LNCaP clone FGC (cell line): Measurements from ENCODE around the gene MAGI2.

Experiments
- DNase-seq: peaks from one replicate; pipeline ENCODE4 v3.0.0-alpha.2; 2011; ENCODE audit warnings: low read depth
- H3K4me3 ChIP-seq: 2 replicates; pipeline ENCODE4 v1.5.1; 2011; ENCODE audit warnings: mild to moderate bottlenecking, low read depth, low read length, control low read depth
- TF ChIP-seq, protein P1 (sequence below): IDR thresholded peaks from 2 replicates; pipeline ENCODE4 v1.5.1; 2012; ENCODE audit warnings: mild to moderate bottlenecking; ENCODE audit not compliant: control insufficient read depth, insufficient read depth; ENCODE audit errors: extremely low read depth

The MAGI2 gene

DNA sequence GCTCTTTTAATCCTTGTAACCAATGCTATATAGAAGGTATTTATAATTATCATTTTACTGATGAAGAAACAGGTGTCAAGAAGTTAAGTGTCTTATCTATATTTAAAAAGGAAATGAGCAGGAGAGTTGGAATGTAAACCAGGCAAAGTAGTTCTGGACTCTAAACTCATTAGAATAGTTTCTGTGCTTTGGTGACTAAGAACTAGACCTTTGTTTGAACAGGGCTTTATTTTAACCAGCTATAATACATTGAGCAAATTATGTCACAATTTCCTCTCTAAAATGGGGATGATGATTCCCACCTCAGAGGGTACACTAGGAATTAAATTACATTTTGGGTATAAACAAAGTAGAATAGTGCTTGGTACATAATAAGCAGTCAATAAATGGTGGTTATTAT, 236.0 kb downstream of the MAGI2 start:
- no peak overlapping the region for H3K4me3 ChIP-seq
- DNase-seq, result no peak
- TF ChIP-seq, protein P1, sequence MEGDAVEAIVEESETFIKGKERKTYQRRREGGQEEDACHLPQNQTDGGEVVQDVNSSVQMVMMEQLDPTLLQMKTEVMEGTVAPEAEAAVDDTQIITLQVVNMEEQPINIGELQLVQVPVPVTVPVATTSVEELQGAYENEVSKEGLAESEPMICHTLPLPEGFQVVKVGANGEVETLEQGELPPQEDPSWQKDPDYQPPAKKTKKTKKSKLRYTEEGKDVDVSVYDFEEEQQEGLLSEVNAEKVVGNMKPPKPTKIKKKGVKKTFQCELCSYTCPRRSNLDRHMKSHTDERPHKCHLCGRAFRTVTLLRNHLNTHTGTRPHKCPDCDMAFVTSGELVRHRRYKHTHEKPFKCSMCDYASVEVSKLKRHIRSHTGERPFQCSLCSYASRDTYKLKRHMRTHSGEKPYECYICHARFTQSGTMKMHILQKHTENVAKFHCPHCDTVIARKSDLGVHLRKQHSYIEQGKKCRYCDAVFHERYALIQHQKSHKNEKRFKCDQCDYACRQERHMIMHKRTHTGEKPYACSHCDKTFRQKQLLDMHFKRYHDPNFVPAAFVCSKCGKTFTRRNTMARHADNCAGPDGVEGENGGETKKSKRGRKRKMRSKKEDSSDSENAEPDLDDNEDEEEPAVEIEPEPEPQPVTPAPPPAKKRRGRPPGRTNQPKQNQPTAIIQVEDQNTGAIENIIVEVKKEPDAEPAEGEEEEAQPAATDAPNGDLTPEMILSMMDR, result no peak

DNA sequence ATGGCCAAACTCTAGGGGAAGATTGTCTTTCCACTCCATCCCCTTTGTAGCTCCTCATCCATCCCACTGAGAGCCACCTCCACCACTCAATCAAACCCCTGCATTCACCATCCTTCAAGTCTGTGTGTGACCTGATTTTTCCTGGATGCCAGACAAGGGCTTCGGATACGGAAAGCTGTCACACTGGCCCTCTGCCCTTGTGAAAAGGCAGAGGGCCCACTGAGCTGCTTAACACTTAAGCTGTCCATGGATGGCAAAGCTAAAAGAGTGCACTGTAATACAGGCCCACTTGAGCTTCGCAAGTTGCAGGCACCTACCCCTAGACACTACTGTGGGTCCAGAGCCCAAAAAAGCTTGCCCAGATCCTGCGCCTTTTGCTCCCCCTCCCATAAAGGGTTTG, 237.2 kb downstream of the MAGI2 start:
- TF ChIP-seq, protein P1, result no peak
- no peak for DNase-seq
- no peak overlapping the region for H3K4me3 ChIP-seq

DNA sequence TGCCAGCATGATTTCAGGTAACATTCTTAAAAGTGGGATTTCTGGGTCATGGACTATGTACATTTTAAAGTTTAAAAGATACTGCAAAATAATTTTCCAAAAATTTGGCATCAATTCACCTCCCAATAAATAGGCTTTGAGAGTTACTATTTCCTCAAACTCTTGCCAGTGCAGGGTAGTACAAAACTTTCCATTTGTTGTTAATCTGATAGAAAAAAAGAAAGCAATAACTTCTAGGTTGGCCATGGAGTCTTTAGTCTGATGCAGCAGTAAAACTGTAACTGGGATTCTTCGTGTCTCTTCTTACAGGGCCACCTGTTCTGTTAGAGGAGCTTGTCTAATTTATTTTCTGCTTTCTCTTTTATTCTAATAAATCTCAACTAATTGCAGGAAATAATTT, 241.1 kb downstream of the MAGI2 start:
- H3K4me3 ChIP-seq, result no peak overlapping the region
- TF ChIP-seq, protein P1, result no peak
- DNase-seq, result no peak

DNA sequence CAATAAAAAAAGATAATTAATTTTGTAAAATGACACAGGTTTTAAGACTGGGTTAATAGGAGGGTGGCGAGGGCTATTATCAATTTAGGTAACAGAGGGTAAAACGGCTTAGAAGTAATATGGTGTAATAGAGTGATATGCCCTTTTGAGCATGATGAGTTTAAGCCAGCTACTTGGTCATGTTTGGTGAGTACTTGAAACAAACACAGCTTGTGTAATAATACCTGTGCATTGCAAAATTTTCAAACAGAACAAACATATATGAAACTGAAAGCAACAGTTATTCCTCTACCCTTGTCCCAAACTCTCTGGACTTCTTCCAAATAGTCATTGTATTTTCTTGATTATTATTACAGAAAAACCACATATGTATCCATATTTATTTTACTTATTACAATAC, 241.7 kb downstream of the MAGI2 start:
- no peak for DNase-seq
- no peak overlapping the region for H3K4me3 ChIP-seq
- TF ChIP-seq, protein P1, result no peak

DNA sequence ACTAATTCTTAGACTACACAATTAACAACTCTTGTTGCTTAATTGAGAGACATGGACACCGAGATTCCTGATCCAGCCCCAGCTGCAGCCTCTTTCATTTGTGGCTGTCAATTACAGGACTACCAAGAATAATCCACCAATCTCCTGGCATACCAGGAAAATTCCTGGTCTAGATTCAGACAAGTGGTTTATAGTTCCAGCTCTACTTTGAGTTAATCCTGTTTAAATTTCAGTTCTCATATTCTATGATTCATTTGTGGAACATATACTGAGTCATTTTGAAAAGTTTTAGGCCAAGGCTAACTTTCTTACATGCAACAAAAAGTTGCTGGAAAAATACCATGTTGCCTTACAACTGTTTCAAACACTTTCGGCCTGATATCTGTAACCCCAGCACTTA, 253.5 kb downstream of the MAGI2 start:
- TF ChIP-seq, protein P1, result no peak
- no peak for DNase-seq
- H3K4me3 ChIP-seq, result no peak overlapping the region

DNA sequence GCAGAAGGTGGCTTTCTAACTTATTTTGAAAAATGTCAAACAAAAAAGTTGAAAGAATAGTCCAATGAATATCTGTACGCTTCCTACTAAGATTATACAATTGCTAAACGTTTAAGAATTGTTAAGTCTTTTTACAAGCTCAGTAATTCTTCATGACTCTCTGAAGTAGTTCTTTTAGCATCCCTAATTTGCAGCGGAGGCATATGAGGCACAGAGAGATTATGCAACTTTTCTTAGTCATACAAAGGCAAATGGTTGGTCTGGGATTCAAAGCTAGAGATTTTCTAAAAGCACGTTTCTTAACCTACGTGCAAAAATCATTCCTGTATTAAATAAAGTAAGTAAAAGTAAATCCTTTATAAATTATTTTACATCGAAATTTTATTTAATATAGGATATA, 254.2 kb downstream of the MAGI2 start:
- no peak for DNase-seq
- TF ChIP-seq, protein P1, result no peak

DNA sequence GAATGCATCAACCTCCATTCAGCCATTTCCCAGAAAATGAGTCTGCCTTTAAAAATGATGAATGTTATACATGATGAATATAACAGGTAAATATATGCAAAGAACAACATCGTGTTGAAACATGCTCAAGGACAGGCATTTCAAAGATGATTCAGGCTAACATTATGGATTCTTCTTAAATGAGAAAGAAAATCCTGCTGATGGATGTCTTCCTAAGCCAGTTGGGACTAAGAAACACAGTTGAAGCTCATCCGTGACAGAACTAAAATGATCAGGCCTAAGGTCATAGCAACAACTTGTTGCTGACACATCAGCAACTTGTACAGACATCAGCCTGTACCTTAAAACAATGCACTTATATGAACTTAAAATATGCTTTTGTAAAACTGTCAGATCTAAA, 267.9 kb downstream of the MAGI2 start:
- TF ChIP-seq, protein P1, result no peak
- no peak overlapping the region for H3K4me3 ChIP-seq
- no peak for DNase-seq

More for the DNA sequence above, 254.2 kb downstream of the MAGI2 start:
- H3K4me3 ChIP-seq, result no peak overlapping the region
